ENCODE results near the gene DEFB126.

DEFB126 gene

DNA sequence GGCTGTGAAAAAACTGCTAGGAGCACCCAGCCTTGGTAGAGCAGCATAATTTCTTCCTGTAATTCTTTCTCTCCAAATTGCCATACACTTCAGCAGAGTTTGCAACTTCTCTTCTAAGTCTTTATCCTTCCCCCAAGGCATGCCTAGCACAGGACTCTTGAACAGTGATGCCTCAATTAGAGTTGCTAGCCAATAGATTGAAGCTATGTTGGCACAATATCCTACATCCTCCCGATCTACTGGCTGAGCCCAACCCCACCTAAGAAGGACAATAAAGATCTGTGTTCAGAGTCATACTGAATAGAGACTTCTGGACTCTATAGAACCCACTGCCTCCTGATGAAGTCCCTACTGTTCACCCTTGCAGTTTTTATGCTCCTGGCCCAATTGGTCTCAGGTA, at the start of gene DEFB126:
TSS of gene DEFB126 (plus strand) at position 301 of the 400 bp plus-strand sequence. CDS start at position 340, 39 bp downstream.
- H3K27ac ChIP-seq (ENCODE audit: extremely low read depth, low read depth, low read length) = no peak within 1 kb of the TSS
- H3K36me3 ChIP-seq (ENCODE audit: control insufficient read depth in 2 of 2, insufficient read depth in 1 of 2, low read length in 2 of 2) = no peaks in the 10 kb centered on the region
- H3K9me3 ChIP-seq (ENCODE audit: control insufficient read depth, insufficient read depth, low read depth, low read length) = no peaks in the 10 kb centered on the region

GRCh38 chr20:93641-94040, 48.7 kb upstream of the DEFB126 start:
- POLR2A ChIA-PET = no interaction called here
- CTCF ChIA-PET = interaction anchor here (0.7 kb wide), 1 partner anchor 56 kb away, joined by 3 read pairs; no protein-coding TSS in a partner anchor
- TF ChIP-seq ZNF843 (tag by site-specific recombination; IDR thresholded peaks at IDR 0.05) (no peak), ZNF529 (tag by site-specific recombination; IDR thresholded peaks at IDR 0.05; ENCODE audit: insufficient replicate concordance) (peak; percentile 97), TRIM28 (IDR thresholded peaks at IDR 0.05; ENCODE audit: borderline replicate concordance, low read length) (no peak), YY1 (tag by site-specific recombination; IDR thresholded peaks at IDR 0.05) (no peak)
- H3K27ac ChIP-seq (ENCODE audit: extremely low read depth, low read depth, low read length) = no peak overlapping the region
- no peaks in the 10 kb centered on the region for H3K4me1 ChIP-seq (ENCODE audit: control insufficient read depth, insufficient read depth, low read length)
- no peak overlapping the region for H3K4me3 ChIP-seq (ENCODE audit: low read depth, low read length)
- H3K36me3 ChIP-seq (ENCODE audit: control insufficient read depth in 2 of 2, insufficient read depth in 1 of 2, low read length in 2 of 2) = no peaks in the 10 kb centered on the region
- no peaks in the 10 kb centered on the region for H3K9me3 ChIP-seq (ENCODE audit: control insufficient read depth, insufficient read depth, low read depth, low read length)

More for the DNA sequence above, at the start of gene DEFB126:
- Histone ChIP-seq H3K4me3 (ENCODE audit: low read depth, low read length) (no peak within 1 kb of the TSS), H3K4me1 (ENCODE audit: control insufficient read depth, insufficient read depth, low read length) (no peaks in the 10 kb centered on the region)
- ChIA-PET POLR2A (no interaction called here), CTCF (no interaction called here)
- no peak for TF ChIP-seq ZNF544 (tag by site-specific recombination; IDR thresholded peaks at IDR 0.05)
- TF ChIP-seq, protein P1, sequence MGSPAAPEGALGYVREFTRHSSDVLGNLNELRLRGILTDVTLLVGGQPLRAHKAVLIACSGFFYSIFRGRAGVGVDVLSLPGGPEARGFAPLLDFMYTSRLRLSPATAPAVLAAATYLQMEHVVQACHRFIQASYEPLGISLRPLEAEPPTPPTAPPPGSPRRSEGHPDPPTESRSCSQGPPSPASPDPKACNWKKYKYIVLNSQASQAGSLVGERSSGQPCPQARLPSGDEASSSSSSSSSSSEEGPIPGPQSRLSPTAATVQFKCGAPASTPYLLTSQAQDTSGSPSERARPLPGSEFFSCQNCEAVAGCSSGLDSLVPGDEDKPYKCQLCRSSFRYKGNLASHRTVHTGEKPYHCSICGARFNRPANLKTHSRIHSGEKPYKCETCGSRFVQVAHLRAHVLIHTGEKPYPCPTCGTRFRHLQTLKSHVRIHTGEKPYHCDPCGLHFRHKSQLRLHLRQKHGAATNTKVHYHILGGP (tag by site-specific recombination; IDR thresholded peaks at IDR 0.05) = no peak
- peak; percentile 30; the same call in 1 of the 2 replicates for TF ChIP-seq ZBTB17 (tag by site-specific recombination; IDR thresholded peaks at IDR 0.05)
- TF ChIP-seq, protein P2, sequence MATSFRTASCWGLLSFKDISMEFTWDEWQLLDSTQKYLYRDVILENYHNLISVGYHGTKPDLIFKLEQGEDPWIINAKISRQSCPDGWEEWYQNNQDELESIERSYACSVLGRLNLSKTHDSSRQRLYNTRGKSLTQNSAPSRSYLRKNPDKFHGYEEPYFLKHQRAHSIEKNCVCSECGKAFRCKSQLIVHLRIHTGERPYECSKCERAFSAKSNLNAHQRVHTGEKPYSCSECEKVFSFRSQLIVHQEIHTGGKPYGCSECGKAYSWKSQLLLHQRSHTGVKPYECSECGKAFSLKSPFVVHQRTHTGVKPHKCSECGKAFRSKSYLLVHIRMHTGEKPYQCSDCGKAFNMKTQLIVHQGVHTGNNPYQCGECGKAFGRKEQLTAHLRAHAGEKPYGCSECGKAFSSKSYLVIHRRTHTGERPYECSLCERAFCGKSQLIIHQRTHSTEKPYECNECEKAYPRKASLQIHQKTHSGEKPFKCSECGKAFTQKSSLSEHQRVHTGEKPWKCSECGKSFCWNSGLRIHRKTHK (tag by site-specific recombination; IDR thresholded peaks at IDR 0.05) = no peak
- no peak for TF ChIP-seq ZNF837 (tag by site-specific recombination; IDR thresholded peaks at IDR 0.05)
- TF ChIP-seq SP3 (tag by site-specific recombination; IDR thresholded peaks at IDR 0.05) = no peak
- no peak for TF ChIP-seq ZNF530 (tag by site-specific recombination; IDR thresholded peaks at IDR 0.05; ENCODE audit: low read depth)

DNA sequence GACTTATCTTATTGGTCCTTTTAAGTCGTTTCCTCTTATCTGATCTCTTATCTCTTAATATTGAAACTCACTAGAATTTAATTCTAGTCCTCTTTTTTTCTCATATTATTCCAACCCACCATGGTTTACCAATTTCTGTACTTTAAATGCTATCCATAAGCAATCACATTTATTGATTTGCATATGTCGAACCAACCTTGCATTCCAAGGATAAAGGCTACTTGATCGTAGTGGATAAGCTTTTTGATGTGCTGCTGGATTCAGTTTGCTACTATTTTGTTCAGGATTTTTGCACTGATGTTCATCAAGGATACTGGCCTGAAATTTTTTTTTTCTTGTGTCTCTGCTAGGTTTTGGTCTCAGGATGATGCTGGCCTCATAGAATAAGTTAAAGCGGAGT, 47.2 kb upstream of the DEFB126 start:
- Histone ChIP-seq H3K36me3 (ENCODE audit: control insufficient read depth in 2 of 2, insufficient read depth in 1 of 2, low read length in 2 of 2) (no peaks in the 10 kb centered on the region), H3K9me3 (ENCODE audit: control insufficient read depth, insufficient read depth, low read depth, low read length) (no peaks in the 10 kb centered on the region), H3K4me1 (ENCODE audit: control insufficient read depth, insufficient read depth, low read length) (no peaks in the 10 kb centered on the region), H3K27ac (ENCODE audit: extremely low read depth, low read depth, low read length) (no peak overlapping the region), H3K4me3 (ENCODE audit: low read depth, low read length) (no peak overlapping the region)
- CTCF ChIA-PET = no interaction called here
- no peak for TF ChIP-seq KLF8 (tag by site-specific recombination; IDR thresholded peaks at IDR 0.05)
- no peak for TF ChIP-seq ZNF404 (tag by site-specific recombination; IDR thresholded peaks at IDR 0.05)
- TF ChIP-seq ZBTB48 (tag by site-specific recombination; IDR thresholded peaks at IDR 0.05) = no peak
- no peak for TF ChIP-seq KLF7 (tag by site-specific recombination; IDR thresholded peaks at IDR 0.05; ENCODE audit: borderline replicate concordance)
- no peak for TF ChIP-seq MZF1 (tag by site-specific recombination; IDR thresholded peaks at IDR 0.05; ENCODE audit: borderline replicate concordance)
- TF ChIP-seq, protein P2 (tag by site-specific recombination; IDR thresholded peaks at IDR 0.05) = no peak
- TF ChIP-seq HOXC10 (CRISPR knock-in tag; IDR thresholded peaks at IDR 0.05) = no peak
- TF ChIP-seq HOXD13 (CRISPR knock-in tag; IDR thresholded peaks at IDR 0.05; ENCODE audit: borderline replicate concordance) = no peak
- TF ChIP-seq ZNF391 (tag by site-specific recombination; IDR thresholded peaks at IDR 0.05; ENCODE audit: borderline replicate concordance, low read depth) = no peak
- POLR2A ChIA-PET = no interaction called here

Measured in HEK293 (cell line).